ENCODE data around the gene LRRC56. TPM values are rescaled to one million over a fixed set of nuclear protein-coding genes. Genes with fewer than 3 reads are reported as not detected.
A peak's percentile ranks its signal among the peaks of the same experiment; 100 is the strongest.

Gene LRRC56, protein sequence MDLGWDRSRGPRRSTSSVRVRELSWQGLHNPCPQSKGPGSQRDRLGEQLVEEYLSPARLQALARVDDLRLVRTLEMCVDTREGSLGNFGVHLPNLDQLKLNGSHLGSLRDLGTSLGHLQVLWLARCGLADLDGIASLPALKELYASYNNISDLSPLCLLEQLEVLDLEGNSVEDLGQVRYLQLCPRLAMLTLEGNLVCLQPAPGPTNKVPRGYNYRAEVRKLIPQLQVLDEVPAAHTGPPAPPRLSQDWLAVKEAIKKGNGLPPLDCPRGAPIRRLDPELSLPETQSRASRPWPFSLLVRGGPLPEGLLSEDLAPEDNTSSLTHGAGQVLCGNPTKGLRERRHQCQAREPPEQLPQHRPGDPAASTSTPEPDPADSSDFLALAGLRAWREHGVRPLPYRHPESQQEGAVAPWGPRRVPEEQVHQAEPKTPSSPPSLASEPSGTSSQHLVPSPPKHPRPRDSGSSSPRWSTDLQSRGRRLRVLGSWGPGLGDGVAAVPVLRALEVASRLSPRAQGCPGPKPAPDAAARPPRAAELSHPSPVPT
- 0.43 and 0.57 TPM in 2 replicates for total RNA-seq (2014; rRNA removed; shearing (Covaris generic))
- polyA plus RNA-seq (2014; cell fraction: nucleus; rRNA removed) = 3.1 and 3.3 TPM in 2 replicates

- DNase-seq (ENCODE audit: extremely low read depth, low read depth) = peak; percentile 64
Observed at GRCh38 chr11:536841-537621, at the start of gene LRRC56. Gene LRRC56, plus strand, starts transcription at chr11:537527. Its CDS starts 3,158 bp downstream, at chr11:540685.

GRCh38 chr11:487571-488021, 49.7 kb upstream of the LRRC56 start:
- no peak for DNase-seq (ENCODE audit: extremely low read depth, low read depth)

DNA sequence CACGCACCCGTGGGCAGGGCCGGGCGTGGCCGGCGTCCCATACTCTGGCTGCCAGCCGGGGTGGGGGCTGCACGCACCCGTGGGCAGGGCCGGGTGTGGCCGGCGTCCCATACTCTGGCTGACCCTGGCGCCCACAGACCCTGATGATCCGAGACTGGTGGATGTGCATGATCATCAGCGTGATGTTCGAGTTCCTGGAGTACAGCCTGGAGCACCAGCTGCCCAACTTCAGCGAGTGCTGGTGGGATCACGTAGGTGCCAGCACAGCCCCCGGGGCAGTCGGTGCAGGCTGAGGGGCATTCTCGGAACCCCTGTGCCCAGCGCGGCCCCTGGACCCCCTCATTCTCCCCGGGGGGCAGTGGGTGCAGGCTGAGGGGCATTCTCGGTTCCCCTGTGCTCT, 49.3 kb upstream of the LRRC56 start:
- DNase-seq (ENCODE audit: extremely low read depth, low read depth) = no peak

- DNase-seq (ENCODE audit: extremely low read depth, low read depth) = no peak
Observed at GRCh38 chr11:488579-488978, 48.7 kb upstream of the LRRC56 start.

DNA sequence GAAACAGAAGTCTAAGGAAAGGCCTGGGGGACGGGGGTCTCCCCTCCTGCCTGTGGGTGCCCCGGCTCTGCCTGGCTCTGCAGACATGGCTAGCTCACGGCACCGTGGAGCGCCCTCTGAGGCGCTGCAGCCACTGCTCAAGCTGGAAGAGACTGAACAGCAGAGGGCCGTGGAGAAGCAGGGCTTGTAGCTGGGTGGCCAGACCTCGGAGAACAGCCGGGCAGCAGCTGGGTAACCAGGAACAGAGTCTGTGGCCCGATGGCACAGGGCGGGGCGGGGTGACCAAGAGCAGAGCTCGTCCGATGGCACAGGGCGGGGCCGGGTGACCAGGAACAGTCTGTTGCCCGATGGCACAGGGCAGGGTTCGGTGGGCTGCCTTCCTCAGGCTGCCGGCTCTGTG, 48.3 kb upstream of the LRRC56 start:
- no peak for DNase-seq (ENCODE audit: extremely low read depth, low read depth)

DNA sequence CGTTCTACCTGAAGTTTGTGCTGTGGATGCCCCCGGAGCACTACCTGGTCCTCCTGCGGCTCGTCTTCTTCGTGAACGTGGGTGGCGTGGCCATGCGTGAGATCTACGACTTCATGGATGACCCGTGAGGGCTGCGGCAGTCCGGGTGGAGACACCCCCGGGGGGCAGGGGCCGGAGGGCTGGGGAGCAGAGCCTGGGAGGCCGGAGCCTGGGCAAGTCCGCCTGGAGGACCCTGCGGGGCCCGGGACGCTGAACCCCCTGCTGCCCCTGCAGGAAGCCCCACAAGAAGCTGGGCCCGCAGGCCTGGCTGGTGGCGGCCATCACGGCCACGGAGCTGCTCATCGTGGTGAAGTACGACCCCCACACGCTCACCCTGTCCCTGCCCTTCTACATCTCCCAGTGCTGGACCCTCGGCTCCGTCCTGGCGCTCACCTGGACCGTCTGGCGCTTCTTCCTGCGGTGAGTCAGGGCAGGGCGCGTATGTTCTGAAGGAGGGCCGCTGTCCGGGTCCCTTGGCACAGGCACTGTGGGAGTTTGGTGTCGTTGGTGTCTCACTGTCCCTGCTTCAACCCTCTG, 47.6 kb upstream of the LRRC56 start:
- DNase-seq (ENCODE audit: extremely low read depth, low read depth) = no peak

GRCh38 chr11:490186-490929, 47.0 kb upstream of the LRRC56 start:
- DNase-seq (ENCODE audit: extremely low read depth, low read depth) = no peak

GRCh38 chr11:490930-491260, 46.4 kb upstream of the LRRC56 start:
- DNase-seq (ENCODE audit: extremely low read depth, low read depth) = no peak

DNA sequence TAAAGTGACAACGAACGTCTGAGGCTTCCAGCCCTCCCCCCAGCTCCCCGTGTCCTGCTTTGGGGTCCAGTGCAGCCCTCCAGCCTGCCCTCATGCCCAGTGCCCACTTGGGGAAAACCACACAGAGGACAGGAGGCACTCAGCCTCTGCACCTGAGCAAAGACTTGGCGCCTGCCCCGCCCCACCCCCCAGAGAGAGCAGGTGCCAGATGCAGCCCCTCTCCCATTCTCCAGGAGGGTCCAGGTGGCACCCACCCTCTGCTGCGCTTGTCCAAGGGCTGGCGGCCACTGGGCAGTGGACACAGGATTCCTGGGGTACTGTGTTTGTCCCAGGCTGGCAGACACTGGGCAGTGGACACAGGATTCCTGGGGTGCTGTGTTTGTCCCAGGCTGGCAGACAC, 46.0 kb upstream of the LRRC56 start:
- no peak for DNase-seq (ENCODE audit: extremely low read depth, low read depth)

- no peak for DNase-seq (ENCODE audit: extremely low read depth, low read depth)
Observed at GRCh38 chr11:492427-493226, 44.7 kb upstream of the LRRC56 start.

DNA sequence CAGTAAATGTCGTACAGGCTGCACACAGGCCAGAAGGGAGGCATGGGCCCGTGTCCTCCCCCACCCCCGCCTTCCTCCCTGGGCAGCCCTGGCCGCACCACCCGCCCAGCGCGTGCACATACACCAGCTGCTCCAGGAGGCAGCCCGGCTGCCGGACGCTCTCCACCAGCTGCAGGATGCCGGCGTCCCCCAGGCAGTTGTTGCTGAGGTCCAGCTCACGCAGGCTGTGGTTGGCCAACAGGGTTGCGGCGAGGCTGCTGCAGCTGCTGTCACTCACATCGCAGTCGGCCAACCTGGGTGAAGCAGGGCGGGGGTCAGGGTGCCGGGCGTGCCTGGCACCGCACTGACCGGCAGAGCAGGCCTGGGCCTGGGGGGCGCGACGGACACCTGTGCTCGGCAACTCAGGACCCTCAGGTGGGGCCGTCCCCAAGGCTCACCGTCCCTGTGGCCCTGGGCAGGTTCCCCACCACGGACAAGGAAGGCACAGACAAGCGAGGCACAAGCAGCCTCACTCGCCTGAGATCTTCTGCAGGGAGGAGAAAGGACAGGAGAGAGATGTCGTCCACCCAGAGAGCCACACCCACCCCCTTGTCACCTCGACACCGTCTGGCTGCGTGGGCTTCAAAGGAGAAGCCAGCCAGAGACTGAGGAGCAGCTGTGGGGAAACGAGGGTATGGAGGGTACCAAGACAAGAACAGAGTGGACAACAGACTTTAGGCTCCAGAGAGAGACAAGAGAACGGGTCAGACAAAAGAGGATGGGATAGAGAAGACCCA, 42.4 kb upstream of the LRRC56 start:
- no peak for DNase-seq (ENCODE audit: extremely low read depth, low read depth)

GRCh38 chr11:495537-495931, 41.8 kb upstream of the LRRC56 start:
- DNase-seq (ENCODE audit: extremely low read depth, low read depth) = no peak

DNA sequence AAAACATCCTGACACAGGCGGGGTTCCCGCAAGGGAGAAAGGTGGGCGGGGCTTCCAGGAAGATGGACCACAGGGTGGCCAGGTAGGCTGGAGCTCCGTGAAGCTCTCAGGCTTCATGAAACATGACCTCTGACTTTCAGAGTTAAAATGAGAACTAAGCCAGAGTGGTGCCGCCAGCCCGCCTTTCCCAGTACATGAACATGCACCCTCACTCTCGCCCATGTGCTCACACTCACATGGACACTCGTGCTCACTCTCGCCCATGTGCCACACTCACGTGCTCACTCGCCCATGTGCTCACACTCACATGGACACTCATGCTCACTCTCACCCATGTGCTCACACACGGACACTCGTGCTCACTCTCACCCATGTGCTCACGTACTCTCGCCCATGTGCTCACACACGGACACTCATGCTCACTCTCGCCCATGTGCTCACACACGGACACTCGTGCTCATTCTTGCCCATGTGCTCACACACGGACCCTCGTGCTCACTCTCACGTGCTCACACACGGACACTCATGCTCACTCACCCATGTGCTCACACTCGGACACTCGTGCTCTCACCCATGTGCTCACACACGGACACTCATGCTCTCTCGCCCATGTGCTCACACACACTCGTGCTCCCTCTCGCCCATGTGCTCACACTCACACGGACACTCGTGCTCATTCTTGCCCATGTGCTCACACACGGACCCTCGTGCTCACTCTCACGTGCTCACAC, 40.3 kb upstream of the LRRC56 start:
- DNase-seq (ENCODE audit: extremely low read depth, low read depth) = no peak

- DNase-seq (ENCODE audit: extremely low read depth, low read depth) = no peak
Observed at GRCh38 chr11:497565-498296, 39.6 kb upstream of the LRRC56 start.

DNA sequence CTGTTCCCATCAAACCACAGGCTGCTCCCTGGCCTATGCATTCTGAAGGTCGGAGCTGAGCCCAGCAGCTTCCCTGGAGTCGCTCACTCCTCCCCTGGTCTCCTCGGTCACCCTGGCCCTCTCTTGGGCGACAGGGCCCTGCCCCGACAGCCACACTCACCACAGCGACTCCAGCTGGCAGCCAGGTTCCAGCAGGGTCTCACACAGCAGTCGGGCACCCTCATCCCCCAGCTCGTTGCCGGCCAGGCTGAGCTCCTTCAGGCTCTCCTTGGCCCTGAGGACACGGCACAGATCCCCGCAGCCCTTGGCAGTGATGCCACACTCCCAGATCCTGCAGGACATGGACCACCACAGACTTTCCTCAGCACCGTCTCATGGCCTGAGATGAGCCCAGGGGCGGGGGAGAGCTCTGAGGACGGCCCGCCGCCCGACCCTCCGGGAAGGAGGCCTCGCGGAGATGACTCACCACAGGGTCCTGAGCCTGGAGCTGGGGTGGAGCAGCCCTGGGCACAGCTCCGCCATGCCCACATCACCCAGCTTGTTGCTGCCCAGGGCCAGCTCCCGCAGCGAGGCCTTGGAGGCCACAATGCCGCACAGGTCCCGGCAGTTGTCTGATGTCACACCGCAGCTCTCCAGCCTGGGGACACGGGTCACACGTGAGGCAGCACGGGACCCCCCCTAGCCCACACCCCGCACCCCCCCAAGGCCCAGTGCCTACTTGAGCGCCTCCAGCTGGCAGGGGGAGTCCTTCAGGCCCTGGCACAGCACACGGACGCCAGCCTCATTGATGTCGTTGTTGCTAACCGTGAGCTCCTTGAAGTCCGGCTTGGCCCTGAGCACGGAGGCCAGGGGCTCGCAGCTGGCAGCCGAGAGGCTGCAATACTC, 38.8 kb upstream of the LRRC56 start:
- DNase-seq (ENCODE audit: extremely low read depth, low read depth) = no peak

GRCh38 chr11:499201-500076, 37.9 kb upstream of the LRRC56 start:
- DNase-seq (ENCODE audit: extremely low read depth, low read depth) = no peak

Data from NCI-H460 (cell line).